HL-60 (cell line): Measurements from ENCODE around the gene STXBP3.

Experiments used
- POLR2AphosphoS5 ChIP-seq: IDR thresholded peaks from 2 replicates; pipeline ENCODE4 v1.6.1; 2012; ENCODE audit warnings: low read depth
- SPI1 ChIP-seq: IDR thresholded peaks from 2 replicates; pipeline ENCODE4 v1.6.1; 2012; ENCODE audit warnings: low read depth, mild to moderate bottlenecking, borderline replicate concordance
- TF ChIP-seq, protein P1 (sequence below): IDR thresholded peaks from one replicate; pipeline ENCODE4 v1.5.1; 2011; ENCODE audit warnings: low read length, control low read depth, inconsistent platforms; ENCODE audit not compliant: insufficient read depth
- TF ChIP-seq, protein P2 (sequence below): IDR thresholded peaks from 2 replicates; pipeline ENCODE4 v1.6.1; 2012; ENCODE audit warnings: low read depth; ENCODE audit not compliant: insufficient replicate concordance

DNA sequence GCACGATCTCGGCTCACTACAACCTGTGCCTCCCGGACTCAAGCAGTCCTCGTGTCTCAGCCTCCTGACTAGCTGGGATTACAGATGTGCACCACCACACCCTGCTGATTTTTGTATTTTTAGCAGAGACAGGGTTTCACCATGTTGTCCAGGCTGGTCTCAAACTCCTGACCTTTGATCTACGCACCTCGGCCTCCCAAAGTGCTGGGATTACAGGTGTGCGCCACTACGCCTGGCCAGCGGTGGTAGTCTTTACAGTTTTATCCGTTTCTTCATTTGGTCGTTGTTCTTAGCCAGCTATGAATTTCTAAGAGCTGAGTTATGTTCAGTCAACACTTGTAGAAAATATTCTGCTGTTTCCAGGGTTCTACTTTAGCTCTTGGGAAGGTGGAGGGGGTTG, 57.1 kb downstream of the STXBP3 start:
- TF ChIP-seq POLR2AphosphoS5 = no peak
- TF ChIP-seq, protein P1, sequence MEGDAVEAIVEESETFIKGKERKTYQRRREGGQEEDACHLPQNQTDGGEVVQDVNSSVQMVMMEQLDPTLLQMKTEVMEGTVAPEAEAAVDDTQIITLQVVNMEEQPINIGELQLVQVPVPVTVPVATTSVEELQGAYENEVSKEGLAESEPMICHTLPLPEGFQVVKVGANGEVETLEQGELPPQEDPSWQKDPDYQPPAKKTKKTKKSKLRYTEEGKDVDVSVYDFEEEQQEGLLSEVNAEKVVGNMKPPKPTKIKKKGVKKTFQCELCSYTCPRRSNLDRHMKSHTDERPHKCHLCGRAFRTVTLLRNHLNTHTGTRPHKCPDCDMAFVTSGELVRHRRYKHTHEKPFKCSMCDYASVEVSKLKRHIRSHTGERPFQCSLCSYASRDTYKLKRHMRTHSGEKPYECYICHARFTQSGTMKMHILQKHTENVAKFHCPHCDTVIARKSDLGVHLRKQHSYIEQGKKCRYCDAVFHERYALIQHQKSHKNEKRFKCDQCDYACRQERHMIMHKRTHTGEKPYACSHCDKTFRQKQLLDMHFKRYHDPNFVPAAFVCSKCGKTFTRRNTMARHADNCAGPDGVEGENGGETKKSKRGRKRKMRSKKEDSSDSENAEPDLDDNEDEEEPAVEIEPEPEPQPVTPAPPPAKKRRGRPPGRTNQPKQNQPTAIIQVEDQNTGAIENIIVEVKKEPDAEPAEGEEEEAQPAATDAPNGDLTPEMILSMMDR = no peak
- TF ChIP-seq, protein P2, sequence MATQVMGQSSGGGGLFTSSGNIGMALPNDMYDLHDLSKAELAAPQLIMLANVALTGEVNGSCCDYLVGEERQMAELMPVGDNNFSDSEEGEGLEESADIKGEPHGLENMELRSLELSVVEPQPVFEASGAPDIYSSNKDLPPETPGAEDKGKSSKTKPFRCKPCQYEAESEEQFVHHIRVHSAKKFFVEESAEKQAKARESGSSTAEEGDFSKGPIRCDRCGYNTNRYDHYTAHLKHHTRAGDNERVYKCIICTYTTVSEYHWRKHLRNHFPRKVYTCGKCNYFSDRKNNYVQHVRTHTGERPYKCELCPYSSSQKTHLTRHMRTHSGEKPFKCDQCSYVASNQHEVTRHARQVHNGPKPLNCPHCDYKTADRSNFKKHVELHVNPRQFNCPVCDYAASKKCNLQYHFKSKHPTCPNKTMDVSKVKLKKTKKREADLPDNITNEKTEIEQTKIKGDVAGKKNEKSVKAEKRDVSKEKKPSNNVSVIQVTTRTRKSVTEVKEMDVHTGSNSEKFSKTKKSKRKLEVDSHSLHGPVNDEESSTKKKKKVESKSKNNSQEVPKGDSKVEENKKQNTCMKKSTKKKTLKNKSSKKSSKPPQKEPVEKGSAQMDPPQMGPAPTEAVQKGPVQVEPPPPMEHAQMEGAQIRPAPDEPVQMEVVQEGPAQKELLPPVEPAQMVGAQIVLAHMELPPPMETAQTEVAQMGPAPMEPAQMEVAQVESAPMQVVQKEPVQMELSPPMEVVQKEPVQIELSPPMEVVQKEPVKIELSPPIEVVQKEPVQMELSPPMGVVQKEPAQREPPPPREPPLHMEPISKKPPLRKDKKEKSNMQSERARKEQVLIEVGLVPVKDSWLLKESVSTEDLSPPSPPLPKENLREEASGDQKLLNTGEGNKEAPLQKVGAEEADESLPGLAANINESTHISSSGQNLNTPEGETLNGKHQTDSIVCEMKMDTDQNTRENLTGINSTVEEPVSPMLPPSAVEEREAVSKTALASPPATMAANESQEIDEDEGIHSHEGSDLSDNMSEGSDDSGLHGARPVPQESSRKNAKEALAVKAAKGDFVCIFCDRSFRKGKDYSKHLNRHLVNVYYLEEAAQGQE = no peak
- no peak for TF ChIP-seq SPI1
